ENCODE results near the gene TGIF1. TPM values are rescaled to one million over a fixed set of nuclear protein-coding genes. Genes with fewer than 3 reads are reported as not detected.

TGIF1 gene
- total and polyA plus RNA-seq, 7 experiments from 2014 or later = 15.4 to 88.7 (median 63.5) TPM

DNA sequence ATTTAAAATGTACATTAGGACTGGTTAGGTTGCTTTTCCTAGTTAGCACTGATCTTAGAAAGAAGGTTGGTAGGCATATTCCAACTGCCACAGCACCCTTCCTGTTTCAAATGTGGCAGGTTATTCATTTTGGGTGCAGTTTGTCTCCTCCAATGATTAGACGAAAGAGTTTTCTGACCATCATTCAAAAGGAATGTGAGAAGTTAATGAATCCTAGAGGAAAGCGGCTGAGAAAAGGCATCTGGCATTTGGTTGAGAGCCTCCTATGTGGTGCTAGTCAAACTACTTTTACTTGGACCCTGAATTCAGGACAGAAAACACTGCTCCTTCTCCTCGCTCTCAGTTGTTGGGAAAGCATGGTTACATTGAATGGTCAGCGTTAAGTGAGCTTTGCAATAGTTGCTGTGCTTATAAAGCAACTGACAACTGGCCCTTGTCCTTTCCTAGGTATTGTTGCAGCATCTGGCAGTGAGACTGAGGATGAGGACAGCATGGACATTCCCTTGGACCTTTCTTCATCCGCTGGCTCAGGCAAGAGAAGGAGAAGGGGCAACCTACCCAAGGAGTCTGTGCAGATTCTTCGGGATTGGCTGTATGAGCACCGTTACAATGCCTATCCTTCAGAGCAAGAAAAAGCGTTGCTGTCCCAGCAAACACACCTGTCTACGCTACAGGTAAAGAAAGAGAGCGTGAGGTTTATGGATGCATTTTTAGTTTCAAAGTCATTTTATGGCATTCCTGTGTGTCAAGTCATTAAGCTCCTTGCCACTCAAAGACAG lies 6.1 kb downstream of the TGIF1 start:
- H3K27ac ChIP-seq (ENCODE audit: low read depth, low read length) = no peak overlapping the region
- Mint-ChIP-seq H3K27me3 (no peaks in the 10 kb centered on the region), H3K4me3 (peak overlapping the region in 1 of 10 donors; percentile 37), H3K36me3 (peaks cover 12 to 35% (median 26%) of the 10 kb centered on the region in 5 donors), H3K27ac (peak overlapping the region in 1 of 9 donors; percentile 8), H3K4me1 (peaks cover 22 to 69% (median 32%) of the 10 kb centered on the region in 7 donors), H3K9me3 (peaks cover 0 to 5% (median 0%) of the 10 kb centered on the region in 11 donors)
- DNase-seq (no peak), ATAC-seq (no peak)
- H3K4me1 ChIP-seq (ENCODE audit: control insufficient read depth in 2 of 2, insufficient read depth in 2 of 2, low read length in 2 of 2) = peaks cover 15 to 39% of the 10 kb centered on the region in 2 donors
- peaks cover 0 to 20% (median 6%) of the 10 kb centered on the region in 3 experiments for H3K36me3 ChIP-seq (ENCODE audit: control insufficient read depth in 2 of 3, insufficient read depth in 3 of 3, low read length in 3 of 3)
- H3K4me3 ChIP-seq (ENCODE audit: low read length) = no peak overlapping the region
- intact Hi-C loops (cut with micrococcal nuclease) = loop anchor here in 1 of 2 donors (2.0 kb wide), 1 partner anchor 75 kb away; no protein-coding TSS in a partner anchor
- CTCF ChIA-PET = interaction anchor here (1.2 to 4.6 kb wide), 10 partner anchors 11 to 487 kb away, joined by 3 to 46 read pairs (median 10); no protein-coding TSS in a partner anchor
- no peaks in the 10 kb centered on the region for H3K27me3 ChIP-seq (ENCODE audit: control insufficient read depth in 2 of 2, insufficient read depth in 2 of 2, low read length in 2 of 2)
- POLR2A ChIA-PET = interaction anchor here (0.6 to 5.7 kb wide), 5 partner anchors 12 to 177 kb away, joined by 3 to 90 read pairs (median 5); no protein-coding TSS in a partner anchor
- no peaks in the 10 kb centered on the region for H3K9me3 ChIP-seq (ENCODE audit: control insufficient read depth in 2 of 3, low read length in 3 of 3)

DNA sequence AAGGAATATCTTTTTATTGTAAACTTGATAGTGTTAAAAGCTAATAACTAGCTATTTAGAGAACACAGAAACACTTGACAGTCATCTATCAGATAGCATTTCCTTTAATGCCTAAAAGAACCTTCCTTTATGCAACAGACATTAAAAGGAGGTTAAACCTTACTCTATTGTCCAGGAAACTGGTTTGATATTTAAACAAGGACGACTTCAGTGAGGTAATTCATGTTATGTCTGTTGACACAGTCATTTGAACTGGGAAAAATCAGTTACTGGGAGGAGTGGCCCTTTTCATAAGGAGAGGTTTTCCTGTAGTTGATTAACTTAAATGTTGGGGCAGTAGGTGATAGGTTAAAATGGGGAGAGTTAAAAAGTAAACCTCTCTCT lies 6.7 kb downstream of the TGIF1 start:
- no peak for DNase-seq
- Histone ChIP-seq H3K27ac (ENCODE audit: low read depth, low read length) (no peak overlapping the region), H3K4me3 (ENCODE audit: low read length) (no peak overlapping the region), H3K27me3 (ENCODE audit: control insufficient read depth in 2 of 2, insufficient read depth in 2 of 2, low read length in 2 of 2) (no peaks in the 10 kb centered on the region), H3K9me3 (ENCODE audit: control insufficient read depth in 2 of 3, low read length in 3 of 3) (no peaks in the 10 kb centered on the region), H3K36me3 (ENCODE audit: control insufficient read depth in 2 of 3, insufficient read depth in 3 of 3, low read length in 3 of 3) (peaks cover 0 to 20% (median 6%) of the 10 kb centered on the region in 3 experiments), H3K4me1 (ENCODE audit: control insufficient read depth in 2 of 2, insufficient read depth in 2 of 2, low read length in 2 of 2) (peaks cover 15 to 39% of the 10 kb centered on the region in 2 donors)
- intact Hi-C loops (cut with micrococcal nuclease) = no loop called here
- ATAC-seq = no peak
- Mint-ChIP-seq H3K27ac (peak overlapping the region in 1 of 9 donors; percentile 69), H3K27me3 (no peaks in the 10 kb centered on the region), H3K36me3 (peaks cover 12 to 40% (median 30%) of the 10 kb centered on the region in 5 donors), H3K4me3 (peak overlapping the region in 1 of 10 donors; percentile 47), H3K9me3 (peaks cover 0 to 8% (median 0%) of the 10 kb centered on the region in 11 donors), H3K4me1 (peaks cover 22 to 67% (median 29%) of the 10 kb centered on the region in 7 donors)
- ChIA-PET CTCF (interaction anchor here (0.8 to 2.4 kb wide), 3 partner anchors 11 to 126 kb away, joined by 3 to 10 read pairs (median 4); no protein-coding TSS in a partner anchor), POLR2A (interaction anchor here (1.6 to 2.0 kb wide), 2 partner anchors 10 to 11 kb away, joined by 3 to 6 read pairs; no protein-coding TSS in a partner anchor)

DNA sequence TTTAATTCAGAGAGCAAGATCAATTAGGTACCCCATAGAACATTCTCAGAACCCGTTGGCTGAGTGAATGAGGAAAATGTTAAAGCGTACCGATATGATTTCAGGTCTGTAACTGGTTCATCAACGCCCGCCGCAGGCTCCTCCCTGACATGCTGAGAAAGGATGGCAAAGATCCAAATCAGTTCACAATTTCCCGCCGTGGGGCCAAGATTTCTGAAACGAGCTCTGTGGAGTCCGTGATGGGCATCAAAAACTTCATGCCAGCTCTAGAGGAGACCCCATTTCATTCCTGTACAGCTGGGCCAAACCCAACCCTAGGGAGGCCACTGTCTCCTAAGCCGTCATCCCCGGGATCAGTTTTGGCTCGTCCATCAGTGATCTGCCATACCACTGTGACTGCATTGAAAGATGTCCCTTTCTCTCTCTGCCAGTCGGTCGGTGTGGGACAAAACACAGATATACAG lies 7.3 kb downstream of the TGIF1 start:
- Histone ChIP-seq H3K27me3 (ENCODE audit: control insufficient read depth in 2 of 2, insufficient read depth in 2 of 2, low read length in 2 of 2) (no peaks in the 10 kb centered on the region), H3K9me3 (ENCODE audit: control insufficient read depth in 2 of 3, low read length in 3 of 3) (no peaks in the 10 kb centered on the region), H3K27ac (ENCODE audit: low read depth, low read length) (no peak overlapping the region), H3K36me3 (ENCODE audit: control insufficient read depth in 2 of 3, insufficient read depth in 3 of 3, low read length in 3 of 3) (peaks cover 0 to 20% (median 6%) of the 10 kb centered on the region in 3 experiments), H3K4me1 (ENCODE audit: control insufficient read depth in 2 of 2, insufficient read depth in 2 of 2, low read length in 2 of 2) (peaks cover 15 to 39% of the 10 kb centered on the region in 2 donors), H3K4me3 (ENCODE audit: low read length) (no peak overlapping the region)
- DNase-seq (no peak), ATAC-seq (no peak)
- Mint-ChIP-seq H3K4me3 (peak overlapping the region in 1 of 10 donors; percentile 56), H3K27me3 (no peaks in the 10 kb centered on the region), H3K9me3 (peaks cover 0 to 14% (median 5%) of the 10 kb centered on the region in 11 donors), H3K27ac (peak overlapping the region in 3 of 9 donors; percentile 51 to 69 (median 67)), H3K4me1 (peaks cover 22 to 67% (median 28%) of the 10 kb centered on the region in 7 donors), H3K36me3 (peaks cover 17 to 46% (median 35%) of the 10 kb centered on the region in 5 donors)
- intact Hi-C loops (cut with micrococcal nuclease) = no loop called here
- ChIA-PET CTCF (interaction anchor here (0.8 to 2.8 kb wide), 4 partner anchors 10 to 209 kb away, joined by 3 to 14 read pairs (median 7); no protein-coding TSS in a partner anchor), POLR2A (interaction anchor here (1.0 to 2.0 kb wide), 4 partner anchors 8 to 193 kb away, joined by 3 to 6 read pairs (median 4); no protein-coding TSS in a partner anchor)

DNA sequence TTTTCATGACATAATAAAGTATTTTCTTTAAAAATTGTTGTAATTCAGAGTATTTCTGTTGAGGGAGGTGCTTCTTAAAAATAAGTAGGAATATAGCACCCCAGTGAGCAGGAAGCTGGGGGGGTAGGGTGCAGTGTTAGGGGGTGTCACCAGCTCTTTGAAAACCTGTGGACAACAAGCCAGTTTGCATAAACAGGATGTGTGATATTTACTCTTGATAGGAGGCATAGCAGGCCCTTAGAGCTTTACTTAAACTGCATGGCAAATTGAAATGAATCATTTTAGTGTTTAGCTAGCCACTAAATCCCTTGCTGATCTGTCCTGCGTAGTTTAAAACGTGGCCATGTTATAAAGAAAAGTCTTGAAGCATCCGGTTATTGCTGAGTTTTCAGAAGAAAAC lies 8.4 kb downstream of the TGIF1 start:
- H3K4me1 ChIP-seq (ENCODE audit: control insufficient read depth in 2 of 2, insufficient read depth in 2 of 2, low read length in 2 of 2) = peaks cover 5 to 29% of the 10 kb centered on the region in 2 donors
- H3K27ac ChIP-seq (ENCODE audit: low read depth, low read length) = no peak overlapping the region
- ATAC-seq (peak; percentile 14), DNase-seq (no peak)
- H3K4me3 ChIP-seq (ENCODE audit: low read length) = no peak overlapping the region
- Mint-ChIP-seq H3K4me3 (peak overlapping the region in 1 of 10 donors; percentile 69), H3K27ac (peak overlapping the region in 1 of 9 donors; percentile 78), H3K27me3 (no peaks in the 10 kb centered on the region), H3K4me1 (peaks cover 16 to 56% (median 23%) of the 10 kb centered on the region in 7 donors), H3K9me3 (peaks cover 0 to 15% (median 5%) of the 10 kb centered on the region in 11 donors), H3K36me3 (peaks cover 18 to 46% (median 37%) of the 10 kb centered on the region in 5 donors)
- no peaks in the 10 kb centered on the region for H3K27me3 ChIP-seq (ENCODE audit: control insufficient read depth in 2 of 2, insufficient read depth in 2 of 2, low read length in 2 of 2)
- peaks cover 0 to 20% (median 6%) of the 10 kb centered on the region in 3 experiments for H3K36me3 ChIP-seq (ENCODE audit: control insufficient read depth in 2 of 3, insufficient read depth in 3 of 3, low read length in 3 of 3)
- H3K9me3 ChIP-seq (ENCODE audit: control insufficient read depth in 2 of 3, low read length in 3 of 3) = no peaks in the 10 kb centered on the region
- ChIA-PET CTCF (interaction anchor here (0.8 to 2.8 kb wide), 5 partner anchors 9 to 208 kb away, joined by 3 to 14 read pairs (median 5); no protein-coding TSS in a partner anchor), POLR2A (interaction anchor here (0.9 to 2.0 kb wide), 5 partner anchors 8 to 208 kb away, joined by 3 to 6 read pairs (median 4); no protein-coding TSS in a partner anchor)
- intact Hi-C loops (cut with micrococcal nuclease) = no loop called here

DNA sequence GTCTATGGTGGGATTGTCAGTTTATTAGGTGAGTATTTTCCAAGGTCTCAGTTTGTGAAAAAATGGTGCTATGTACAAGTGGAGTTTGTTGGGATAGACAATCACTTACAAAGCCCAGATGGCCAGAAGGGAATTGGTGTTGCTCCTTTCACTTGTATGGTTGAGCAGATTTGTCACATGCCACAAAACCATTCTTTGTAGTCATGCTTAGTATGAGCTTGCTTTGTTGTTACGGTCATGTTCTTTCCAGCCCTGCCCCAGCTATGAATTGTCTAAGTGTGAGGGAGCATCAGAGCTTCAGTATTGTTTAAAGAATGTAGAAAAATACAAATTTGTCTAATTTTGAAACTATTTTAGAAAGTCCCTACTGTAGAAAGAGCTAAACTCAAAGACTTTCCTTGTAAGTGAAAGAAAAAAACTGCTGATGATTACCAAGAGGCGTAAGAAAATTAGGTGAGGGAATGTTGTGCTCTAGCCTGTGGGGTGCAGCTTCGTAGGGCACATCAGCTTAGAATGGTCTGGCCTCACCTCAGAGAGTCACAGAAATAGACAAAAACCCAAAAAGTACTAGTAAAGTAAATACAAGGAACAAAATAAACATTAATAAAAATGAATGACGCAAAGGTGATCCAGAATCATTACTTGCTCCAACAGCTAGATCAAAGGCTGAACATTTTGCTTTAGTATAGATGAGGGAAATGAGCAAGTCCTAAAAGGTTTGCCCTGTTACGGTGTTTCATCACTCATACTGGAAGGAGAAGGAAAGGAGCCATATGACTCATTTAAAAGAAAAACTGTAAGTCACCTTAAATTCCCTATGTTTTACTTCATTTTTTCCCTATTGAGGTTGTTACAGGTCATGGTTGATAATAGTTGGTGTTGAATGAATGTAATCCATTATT lies 9.2 kb downstream of the TGIF1 start:
- peaks cover 0 to 15% (median 5%) of the 10 kb centered on the region in 11 donors for H3K9me3 Mint-ChIP-seq
- Histone ChIP-seq H3K27me3 (ENCODE audit: control insufficient read depth in 2 of 2, insufficient read depth in 2 of 2, low read length in 2 of 2) (no peaks in the 10 kb centered on the region), H3K9me3 (ENCODE audit: control insufficient read depth in 2 of 3, low read length in 3 of 3) (no peaks in the 10 kb centered on the region), H3K27ac (ENCODE audit: low read depth, low read length) (no peak overlapping the region), H3K36me3 (ENCODE audit: control insufficient read depth in 2 of 3, insufficient read depth in 3 of 3, low read length in 3 of 3) (peaks cover 0 to 20% (median 6%) of the 10 kb centered on the region in 3 experiments), H3K4me3 (ENCODE audit: low read length) (no peak overlapping the region), H3K4me1 (ENCODE audit: control insufficient read depth in 2 of 2, insufficient read depth in 2 of 2, low read length in 2 of 2) (peaks cover 0 to 28% of the 10 kb centered on the region in 2 donors)
- DNase-seq = no peak
- no peak for ATAC-seq
- POLR2A ChIA-PET = interaction anchor here (0.7 to 2.0 kb wide), 6 partner anchors 10 to 476 kb away, joined by 3 to 6 read pairs (median 4); partner anchors contain the start of gene TGIF1
- intact Hi-C loops (cut with micrococcal nuclease) = no loop called here
- CTCF ChIA-PET = interaction anchor here (0.8 to 2.8 kb wide), 6 partner anchors 8 to 207 kb away, joined by 3 to 14 read pairs (median 6); no protein-coding TSS in a partner anchor
- peak overlapping the region in 1 of 9 donors; percentile 78 for H3K27ac Mint-ChIP-seq
- H3K27me3 Mint-ChIP-seq = no peaks in the 10 kb centered on the region
- peaks cover 18 to 46% (median 37%) of the 10 kb centered on the region in 5 donors for H3K36me3 Mint-ChIP-seq
- peak overlapping the region in 1 of 10 donors; percentile 69 for H3K4me3 Mint-ChIP-seq
- H3K4me1 Mint-ChIP-seq = peaks cover 11 to 48% (median 19%) of the 10 kb centered on the region in 7 donors
